Measurements from ENCODE around the gene ADCY5. TPM values are rescaled to one million over a fixed set of nuclear protein-coding genes. Genes with fewer than 3 reads are reported as not detected.

Gene ADCY5
- total RNA-seq, 1 donor from 2014 or later = 0.67 TPM

DNA sequence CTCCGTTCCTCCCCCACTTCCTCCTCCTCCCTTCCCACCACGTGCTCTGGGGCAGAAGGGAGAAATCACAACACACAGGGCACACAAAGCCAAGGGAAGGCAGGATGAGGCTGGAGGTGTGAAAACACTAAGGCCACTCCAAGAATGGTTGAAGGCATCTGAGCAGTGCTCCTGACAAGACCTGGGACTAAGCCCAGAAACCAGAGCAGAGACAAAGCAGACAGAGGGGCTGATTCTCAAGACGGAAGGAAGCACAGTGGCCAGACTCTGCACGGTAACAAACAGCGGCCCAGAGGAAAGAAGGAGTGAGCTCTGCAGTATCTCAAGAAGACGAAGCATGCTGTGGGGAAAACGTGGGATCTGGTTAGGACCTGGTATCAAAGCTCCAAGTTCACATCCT is 78.1 kb downstream of the ADCY5 start:
- DNase-seq (ENCODE audit: low read depth) = no peak
- Histone ChIP-seq H3K4me3 (ENCODE audit: low read depth, low read length) (no peak overlapping the region), H3K36me3 (ENCODE audit: control insufficient read depth, insufficient read depth, low read length) (no peaks in the 10 kb centered on the region), H3K27me3 (ENCODE audit: control insufficient read depth, insufficient read depth, low read length) (peaks cover 20% of the 10 kb centered on the region)
- TF ChIP-seq, protein P1, sequence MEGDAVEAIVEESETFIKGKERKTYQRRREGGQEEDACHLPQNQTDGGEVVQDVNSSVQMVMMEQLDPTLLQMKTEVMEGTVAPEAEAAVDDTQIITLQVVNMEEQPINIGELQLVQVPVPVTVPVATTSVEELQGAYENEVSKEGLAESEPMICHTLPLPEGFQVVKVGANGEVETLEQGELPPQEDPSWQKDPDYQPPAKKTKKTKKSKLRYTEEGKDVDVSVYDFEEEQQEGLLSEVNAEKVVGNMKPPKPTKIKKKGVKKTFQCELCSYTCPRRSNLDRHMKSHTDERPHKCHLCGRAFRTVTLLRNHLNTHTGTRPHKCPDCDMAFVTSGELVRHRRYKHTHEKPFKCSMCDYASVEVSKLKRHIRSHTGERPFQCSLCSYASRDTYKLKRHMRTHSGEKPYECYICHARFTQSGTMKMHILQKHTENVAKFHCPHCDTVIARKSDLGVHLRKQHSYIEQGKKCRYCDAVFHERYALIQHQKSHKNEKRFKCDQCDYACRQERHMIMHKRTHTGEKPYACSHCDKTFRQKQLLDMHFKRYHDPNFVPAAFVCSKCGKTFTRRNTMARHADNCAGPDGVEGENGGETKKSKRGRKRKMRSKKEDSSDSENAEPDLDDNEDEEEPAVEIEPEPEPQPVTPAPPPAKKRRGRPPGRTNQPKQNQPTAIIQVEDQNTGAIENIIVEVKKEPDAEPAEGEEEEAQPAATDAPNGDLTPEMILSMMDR (IDR thresholded peaks at IDR 0.05; ENCODE audit: insufficient read depth, low read length, poor library complexity, severe bottlenecking) = no peak

GRCh38 chr3:123369085-123369484 is 79.8 kb downstream of the ADCY5 start:
- H3K27me3 ChIP-seq (ENCODE audit: control insufficient read depth, insufficient read depth, low read length) = peaks cover 15% of the 10 kb centered on the region
- no peaks in the 10 kb centered on the region for H3K36me3 ChIP-seq (ENCODE audit: control insufficient read depth, insufficient read depth, low read length)
- no peak for DNase-seq (ENCODE audit: low read depth)
- TF ChIP-seq, protein P1 (IDR thresholded peaks at IDR 0.05; ENCODE audit: insufficient read depth, low read length, poor library complexity, severe bottlenecking) = no peak
- no peak overlapping the region for H3K4me3 ChIP-seq (ENCODE audit: low read depth, low read length)

- TF ChIP-seq, protein P1 (IDR thresholded peaks at IDR 0.05; ENCODE audit: insufficient read depth, low read length, poor library complexity, severe bottlenecking) = no peak
- Histone ChIP-seq H3K4me3 (ENCODE audit: low read depth, low read length) (no peak overlapping the region), H3K27me3 (ENCODE audit: control insufficient read depth, insufficient read depth, low read length) (peaks cover 13% of the 10 kb centered on the region), H3K36me3 (ENCODE audit: control insufficient read depth, insufficient read depth, low read length) (no peaks in the 10 kb centered on the region)
- no peak for DNase-seq (ENCODE audit: low read depth)
Measured at GRCh38 chr3:123367467-123368154, 81.3 kb downstream of the ADCY5 start.

DNA sequence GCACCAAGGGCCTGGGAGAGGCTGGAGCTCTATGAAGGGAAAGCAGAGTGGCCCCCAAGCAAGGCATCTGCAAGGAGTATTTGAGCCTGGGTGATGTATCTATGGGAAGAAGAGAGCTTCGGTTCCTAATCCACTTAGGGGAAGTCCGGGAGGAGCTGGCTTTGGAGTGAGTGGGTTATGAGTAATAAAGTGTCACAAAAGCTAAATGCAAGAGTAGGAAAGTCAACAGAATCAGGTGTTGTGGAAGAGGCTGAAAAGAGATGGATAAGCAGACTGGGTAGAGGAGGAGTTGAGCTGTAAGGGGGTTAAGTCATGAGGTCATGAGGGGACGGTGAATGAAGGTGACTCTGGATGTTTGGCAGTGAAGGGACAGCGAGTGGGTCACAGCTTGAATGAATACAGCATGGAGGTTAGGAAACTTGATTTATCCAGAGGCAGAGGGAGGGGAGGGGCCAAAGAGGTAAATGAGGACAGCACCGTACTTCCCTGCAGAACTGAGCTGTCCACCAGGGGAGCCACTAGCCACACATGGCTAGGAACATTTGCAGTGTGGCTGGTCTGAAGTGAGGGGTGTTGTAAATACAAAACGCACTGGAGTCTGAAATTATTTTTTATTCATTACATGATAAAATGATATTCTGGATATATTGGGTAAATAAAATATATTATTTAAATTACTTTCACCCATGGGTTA is 83.3 kb downstream of the ADCY5 start:
- no peak for DNase-seq (ENCODE audit: low read depth)

GRCh38 chr3:123361071-123361470 is 87.8 kb downstream of the ADCY5 start:
- TF ChIP-seq, protein P1 (IDR thresholded peaks at IDR 0.05; ENCODE audit: insufficient read depth, low read length, poor library complexity, severe bottlenecking) = peak; percentile 26
- no peak overlapping the region for H3K4me3 ChIP-seq (ENCODE audit: low read depth, low read length)
- DNase-seq (ENCODE audit: low read depth) = no peak
- peaks cover 6% of the 10 kb centered on the region for H3K27me3 ChIP-seq (ENCODE audit: control insufficient read depth, insufficient read depth, low read length)
- H3K36me3 ChIP-seq (ENCODE audit: control insufficient read depth, insufficient read depth, low read length) = no peaks in the 10 kb centered on the region

More for the DNA sequence above, 83.3 kb downstream of the ADCY5 start:
- no peak overlapping the region for H3K4me3 ChIP-seq (ENCODE audit: low read depth, low read length)
- no peaks in the 10 kb centered on the region for H3K36me3 ChIP-seq (ENCODE audit: control insufficient read depth, insufficient read depth, low read length)
- no peaks in the 10 kb centered on the region for H3K27me3 ChIP-seq (ENCODE audit: control insufficient read depth, insufficient read depth, low read length)
- TF ChIP-seq, protein P1 (IDR thresholded peaks at IDR 0.05; ENCODE audit: insufficient read depth, low read length, poor library complexity, severe bottlenecking) = peak; percentile 58

Measured in kidney epithelial cell (primary cell).